ENCODE data around the gene SLC45A3.

Gene SLC45A3

DNA sequence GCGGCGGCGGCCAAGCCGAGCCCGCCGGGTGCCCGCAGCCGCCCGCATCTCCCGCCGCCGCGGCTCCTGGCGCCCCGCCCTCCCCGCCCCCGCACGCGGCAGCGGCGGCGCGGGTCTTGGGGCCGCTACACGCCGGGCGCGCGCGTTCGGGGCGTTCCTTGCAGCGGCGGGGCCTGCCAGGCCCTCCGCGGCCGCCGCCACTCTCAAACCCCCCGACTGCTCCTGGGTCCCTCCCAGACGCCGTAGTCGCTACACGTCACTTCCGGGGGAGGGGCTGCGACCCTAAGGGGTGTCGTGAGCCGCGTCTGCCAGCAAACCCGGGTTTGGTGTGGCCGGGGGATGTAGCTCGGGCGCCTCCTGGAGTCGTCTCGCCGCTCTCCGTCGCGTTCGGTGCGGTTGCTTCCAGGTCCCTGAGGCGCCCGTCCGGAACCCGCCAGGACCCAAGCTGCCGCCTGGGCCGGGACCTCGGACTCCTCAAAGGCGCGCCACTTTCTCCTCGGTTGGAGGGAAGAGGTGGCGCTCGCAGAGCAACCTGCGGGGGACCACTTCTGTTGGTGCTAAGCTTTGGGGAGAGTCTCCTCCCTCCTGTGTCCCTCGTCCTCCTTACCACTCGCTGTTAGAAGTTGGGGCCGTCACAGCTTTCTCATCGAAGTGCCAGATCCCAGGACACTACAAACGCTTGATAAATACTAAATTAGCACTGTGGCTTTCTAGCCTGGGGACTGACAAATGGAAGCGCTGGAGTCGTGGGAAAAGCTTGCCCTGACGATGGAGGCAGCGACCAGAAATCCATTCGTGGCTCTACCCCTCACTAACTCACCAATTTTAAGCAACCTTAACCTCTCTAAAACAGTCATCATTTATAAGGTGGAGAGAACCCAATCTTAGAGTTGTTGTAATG lies 48.3 kb downstream of the SLC45A3 start, which contains the start of gene ELK4:
Gene ELK4, minus strand, starts transcription at position 244 of the 901 bp plus-strand sequence. CDS start 8,129 bp downstream, outside the sequence.
- no peak for FAIRE-seq

DNA sequence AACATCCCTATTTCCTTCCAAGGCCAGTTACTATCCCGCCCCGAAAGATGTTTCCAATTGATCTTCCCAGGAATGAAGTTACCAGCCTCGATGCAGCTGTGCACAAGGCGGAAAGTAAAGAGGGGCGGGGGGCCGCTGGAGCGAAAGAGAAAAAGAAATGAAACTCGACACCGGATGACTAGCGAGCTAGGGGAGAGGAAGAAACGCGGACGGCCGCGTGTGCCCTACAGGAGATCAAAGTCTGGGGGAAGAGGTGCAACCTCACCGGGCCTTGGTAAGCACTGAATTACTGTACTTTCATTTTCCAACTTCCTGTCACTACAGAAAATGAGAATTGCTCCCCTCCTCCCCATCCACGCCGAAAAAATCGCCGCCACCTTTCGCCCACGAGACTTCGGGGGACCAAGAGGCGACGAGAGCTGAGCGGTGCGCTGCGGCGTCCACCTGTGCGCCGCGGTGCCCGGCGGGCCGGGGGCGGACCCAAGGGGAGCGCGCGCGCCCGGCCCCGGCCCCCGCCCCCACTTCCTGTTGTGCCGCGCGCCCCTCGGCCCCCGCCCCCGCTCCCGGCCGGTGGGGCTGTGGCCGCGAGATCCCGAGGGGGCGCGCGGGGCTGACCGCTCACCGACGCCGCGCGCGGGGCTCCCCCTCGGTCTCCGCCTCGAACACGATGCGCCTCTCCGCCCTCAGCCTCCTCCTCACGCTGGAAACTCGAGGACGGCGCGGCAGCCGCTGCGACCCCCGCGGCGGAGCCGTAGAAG lies 49.1 kb downstream of the SLC45A3 start:
- FAIRE-seq, result no peak

DNA sequence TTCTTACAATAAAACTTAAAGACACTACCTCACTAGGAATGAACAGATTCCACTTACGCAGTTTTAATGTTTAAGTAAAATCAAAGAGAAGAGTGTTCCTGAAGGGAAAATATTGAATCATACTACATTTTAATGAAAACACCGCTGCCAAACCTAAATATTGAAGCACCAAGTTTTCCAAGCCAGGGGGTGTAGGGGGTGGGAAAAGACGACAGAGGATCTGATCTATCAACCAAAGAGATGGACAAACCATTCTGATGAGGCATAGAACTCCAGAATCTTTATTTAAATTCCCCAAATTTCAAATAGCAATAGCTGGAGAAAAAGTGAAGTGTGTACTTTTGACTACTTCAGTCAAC lies 49.7 kb downstream of the SLC45A3 start:
- no peak for FAIRE-seq

DNA sequence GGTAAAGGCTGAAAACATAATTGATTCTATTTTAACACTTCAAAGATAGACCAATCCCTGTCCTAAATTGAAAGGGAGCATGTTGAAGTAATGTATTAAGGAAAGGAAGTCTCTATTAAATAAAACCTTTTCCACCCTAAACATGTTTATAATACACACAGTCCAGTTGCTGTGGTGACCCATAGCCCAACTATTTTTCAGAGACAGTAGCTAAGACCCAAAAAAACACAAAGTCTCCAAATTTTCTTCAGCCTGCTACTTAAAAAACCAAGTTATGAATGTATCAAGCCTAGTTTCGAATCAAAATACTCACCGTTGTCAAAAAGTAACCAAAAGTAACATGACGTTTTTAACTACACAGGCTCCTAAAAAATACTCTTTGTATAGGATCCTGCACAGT lies 50.1 kb downstream of the SLC45A3 start:
- FAIRE-seq, result no peak

DNA sequence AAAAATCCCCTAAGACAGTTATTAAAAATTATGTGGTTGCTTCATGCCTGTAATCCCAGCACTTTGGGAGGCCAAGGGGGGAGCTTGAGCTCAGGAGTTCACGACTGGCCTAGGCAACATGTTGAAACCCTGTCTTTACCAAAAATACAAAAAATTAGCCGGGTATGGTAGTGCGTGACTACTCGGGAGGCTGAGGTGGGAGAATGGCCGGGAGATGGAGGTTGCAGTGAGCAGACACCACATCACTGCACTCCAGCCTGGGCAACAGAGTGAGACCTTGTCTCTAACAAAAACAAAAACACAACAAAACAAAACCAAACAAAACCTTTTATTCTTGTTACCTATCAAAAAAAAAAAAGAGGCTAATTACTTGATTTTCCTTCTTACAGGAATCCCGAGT lies 50.6 kb downstream of the SLC45A3 start:
- FAIRE-seq, result no peak

DNA sequence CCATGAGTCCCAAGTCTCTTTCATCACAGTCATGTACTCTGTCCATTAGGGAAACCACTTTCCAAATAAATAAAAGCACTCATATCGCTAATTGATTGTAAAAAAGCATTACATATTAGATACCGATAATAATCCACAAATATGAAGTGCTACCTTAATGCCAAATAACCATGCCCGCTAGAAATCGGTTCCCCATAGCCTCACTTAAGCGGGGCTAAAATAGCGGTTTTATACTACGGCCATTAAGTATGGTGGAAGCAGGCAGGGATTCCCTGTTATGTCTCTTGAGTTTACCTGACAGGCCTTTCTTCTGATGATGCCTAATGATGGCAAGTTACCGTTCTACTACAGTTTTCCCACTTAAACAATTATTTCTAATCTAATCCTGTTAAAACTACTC lies 52.4 kb downstream of the SLC45A3 start:
- no peak for FAIRE-seq

DNA sequence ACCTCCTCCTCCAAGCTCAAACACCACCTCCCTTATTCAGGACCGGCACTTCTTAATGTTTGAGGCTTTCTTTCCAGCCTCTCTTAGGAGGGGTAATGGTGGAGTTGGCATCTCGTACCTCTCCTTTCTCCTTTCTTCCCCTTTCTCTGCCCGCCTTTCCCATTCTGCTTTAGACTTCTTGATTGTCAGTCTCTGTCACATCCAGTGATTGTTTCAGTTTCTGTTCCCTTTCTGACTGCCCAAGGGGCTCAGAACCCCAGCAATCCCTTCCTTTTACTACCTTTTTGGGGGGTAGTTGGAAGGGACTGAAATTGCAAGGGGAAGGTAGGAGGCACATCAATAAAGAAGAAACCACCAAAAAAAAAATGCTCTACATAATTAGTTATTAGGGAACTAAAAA lies 54.1 kb downstream of the SLC45A3 start:
- no peak for FAIRE-seq

DNA sequence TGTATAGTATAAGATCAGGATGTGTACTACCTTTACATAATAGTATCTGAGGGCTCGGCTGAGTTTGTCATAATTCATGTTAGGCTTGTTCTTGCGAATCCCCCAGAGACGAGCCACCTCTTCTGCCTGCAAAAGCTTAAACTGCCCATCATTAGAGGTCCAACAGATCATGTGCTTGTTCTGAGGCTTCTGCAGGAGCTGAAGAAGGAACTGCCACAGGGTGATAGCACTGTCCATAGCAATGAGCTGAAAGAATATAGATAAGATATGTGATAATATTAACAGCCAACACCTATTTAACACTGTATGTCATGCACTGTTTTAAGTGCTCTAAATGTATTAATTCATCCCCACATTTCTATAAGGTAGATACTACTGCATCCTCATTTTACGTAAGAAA lies 56.7 kb downstream of the SLC45A3 start:
- FAIRE-seq, result no peak

DNA sequence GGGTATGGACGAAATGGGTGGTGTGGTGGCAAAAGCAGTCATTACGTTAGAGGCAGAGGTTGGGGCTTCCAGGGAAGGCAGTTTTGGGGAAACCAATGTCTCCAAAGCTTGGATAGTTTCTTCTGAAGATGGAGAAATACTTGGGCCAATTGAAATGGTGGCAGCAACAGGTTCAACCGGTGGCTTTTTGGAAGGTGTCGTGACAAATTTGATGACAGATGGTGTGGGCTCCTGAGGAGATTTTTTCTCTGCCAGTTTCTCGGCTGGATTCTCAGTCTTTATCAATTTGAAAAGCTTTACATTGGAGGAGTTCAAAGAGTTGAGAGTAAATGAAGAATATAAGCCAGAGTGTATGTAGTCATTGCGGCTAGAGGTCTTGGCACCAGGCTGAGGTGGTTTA lies 60.0 kb downstream of the SLC45A3 start:
- no peak for FAIRE-seq

DNA sequence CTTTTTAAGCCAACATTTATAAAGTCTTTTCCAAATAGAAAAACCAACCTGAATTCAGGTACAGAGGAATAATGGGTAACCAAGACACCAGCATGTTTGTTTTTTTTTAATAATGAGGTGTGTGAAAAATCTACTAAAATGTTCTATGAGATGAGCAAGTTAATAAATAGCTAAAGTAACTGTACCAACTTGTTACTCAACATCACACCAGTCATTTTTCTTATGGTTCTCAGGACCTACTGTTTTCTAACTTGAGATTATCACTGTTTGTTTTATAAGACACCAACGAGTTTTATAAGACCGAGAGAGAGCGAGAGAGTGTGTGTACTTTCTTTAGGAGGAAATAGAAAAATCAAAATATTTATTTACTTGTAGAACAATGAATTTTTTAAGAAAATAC lies 60.9 kb downstream of the SLC45A3 start:
- FAIRE-seq, result no peak

DNA sequence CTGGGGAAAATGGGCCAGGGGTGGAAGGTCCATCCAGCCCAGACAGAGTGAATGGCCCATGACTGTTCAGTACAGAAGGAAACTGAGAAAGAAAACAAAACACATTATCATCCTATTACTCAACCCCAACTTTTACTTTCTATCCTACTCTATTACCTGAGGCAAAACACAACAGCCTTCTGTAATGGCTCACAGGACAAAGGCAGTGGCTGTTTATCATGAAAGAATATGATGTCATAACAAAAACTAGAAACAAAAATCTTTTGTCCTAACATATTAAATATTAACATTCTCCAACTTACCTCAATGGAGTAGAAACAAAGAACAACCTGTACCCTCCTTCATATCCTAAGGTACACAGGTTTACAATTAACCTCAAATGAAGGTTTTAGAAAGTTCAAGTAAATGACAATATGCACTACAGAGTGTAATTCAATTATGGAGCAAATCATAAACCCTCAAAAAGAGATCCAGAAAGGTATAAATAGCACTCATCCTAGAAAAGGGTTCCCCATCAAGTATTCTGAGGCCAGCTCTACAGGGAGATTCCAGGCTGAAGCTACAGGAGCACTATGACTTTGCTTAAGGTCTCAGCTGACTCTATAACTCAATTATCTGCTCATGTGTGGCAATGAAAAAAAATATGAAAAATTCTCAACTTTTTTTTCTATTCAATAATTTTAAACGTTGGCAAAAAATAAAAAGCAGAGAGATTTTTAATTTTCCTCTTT lies 63.6 kb downstream of the SLC45A3 start:
- no peak for FAIRE-seq

DNA sequence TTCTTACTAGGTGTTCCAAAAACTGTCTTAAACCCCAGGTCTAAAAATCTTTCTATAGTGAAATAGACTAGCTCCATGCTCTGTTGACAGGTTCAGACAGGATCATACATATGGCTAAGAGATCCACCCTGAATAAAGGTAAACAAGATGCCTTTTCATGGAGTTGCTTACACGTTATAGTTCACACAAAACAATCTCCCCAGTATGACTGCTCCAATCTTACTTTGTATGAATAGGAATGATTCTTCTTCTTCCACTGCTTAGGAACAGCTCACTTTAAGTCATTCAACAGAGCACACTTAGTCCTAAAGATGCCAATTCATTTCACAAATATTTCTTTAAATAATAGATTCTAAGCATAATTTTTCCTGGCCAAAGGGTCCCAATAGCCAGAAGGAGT lies 64.5 kb downstream of the SLC45A3 start:
- FAIRE-seq, result no peak

DNA sequence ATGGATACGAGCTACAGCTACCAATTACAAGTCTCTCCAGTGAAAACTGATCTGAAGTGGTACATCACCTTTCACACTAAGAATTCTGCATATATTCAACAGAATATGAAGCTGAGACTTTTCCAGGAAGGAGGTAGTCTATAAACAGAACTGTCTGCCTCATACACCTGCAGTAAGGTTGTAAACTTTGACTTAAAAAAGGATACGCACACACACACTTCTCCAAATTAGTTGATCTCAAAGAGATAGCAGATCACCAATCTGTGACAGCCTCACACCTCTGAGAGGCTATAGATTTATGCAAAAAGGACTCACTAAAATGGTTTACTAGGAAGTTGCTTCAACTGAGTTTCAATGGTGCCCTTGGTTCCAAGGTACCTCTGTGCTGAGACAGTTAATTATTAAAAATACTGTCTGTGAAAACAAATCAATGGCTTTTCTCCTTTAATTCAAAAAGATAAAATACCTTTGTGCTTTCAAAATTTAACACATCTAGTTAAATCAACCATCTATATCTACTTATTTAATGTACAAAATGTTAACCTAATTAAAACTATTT lies 66.4 kb downstream of the SLC45A3 start:
- FAIRE-seq, result no peak

DNA sequence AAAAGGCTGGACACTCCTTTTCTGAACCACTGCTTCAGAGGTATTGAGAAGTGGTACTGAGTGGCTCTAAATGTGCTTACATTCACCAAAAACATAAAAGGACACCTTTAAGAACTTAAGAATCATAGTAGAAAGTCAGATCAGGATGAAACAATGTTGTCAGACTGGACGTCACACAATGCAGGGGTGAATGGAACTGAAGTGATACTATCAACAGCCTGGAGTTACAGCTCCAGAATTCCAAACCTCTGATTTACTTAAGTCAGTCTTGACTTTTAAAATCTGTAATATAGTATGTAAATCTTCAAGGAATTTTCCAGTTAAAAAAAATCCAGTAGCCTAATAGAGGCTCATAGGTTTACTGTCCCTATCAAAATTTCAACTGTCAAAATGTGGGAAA lies 67.8 kb downstream of the SLC45A3 start:
- no peak for FAIRE-seq

DNA sequence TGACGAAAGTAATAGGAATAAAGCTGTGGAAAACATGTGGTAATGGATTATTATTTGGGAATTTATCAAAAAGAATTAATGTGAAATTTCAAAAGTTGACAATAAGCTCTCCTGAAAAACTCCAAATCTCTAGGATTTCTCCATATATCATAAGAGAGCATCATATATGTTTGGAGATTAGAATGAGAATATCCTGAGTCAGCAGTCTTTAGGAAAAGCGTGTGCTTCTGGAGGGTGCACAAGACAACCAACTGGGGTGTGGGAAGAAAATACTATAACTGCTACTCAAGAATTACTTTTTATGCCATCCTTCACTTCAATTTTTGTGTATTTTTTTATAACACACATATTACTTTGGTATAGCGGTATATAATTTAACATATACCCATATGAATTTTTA lies 68.2 kb downstream of the SLC45A3 start:
- FAIRE-seq, result no peak

DNA sequence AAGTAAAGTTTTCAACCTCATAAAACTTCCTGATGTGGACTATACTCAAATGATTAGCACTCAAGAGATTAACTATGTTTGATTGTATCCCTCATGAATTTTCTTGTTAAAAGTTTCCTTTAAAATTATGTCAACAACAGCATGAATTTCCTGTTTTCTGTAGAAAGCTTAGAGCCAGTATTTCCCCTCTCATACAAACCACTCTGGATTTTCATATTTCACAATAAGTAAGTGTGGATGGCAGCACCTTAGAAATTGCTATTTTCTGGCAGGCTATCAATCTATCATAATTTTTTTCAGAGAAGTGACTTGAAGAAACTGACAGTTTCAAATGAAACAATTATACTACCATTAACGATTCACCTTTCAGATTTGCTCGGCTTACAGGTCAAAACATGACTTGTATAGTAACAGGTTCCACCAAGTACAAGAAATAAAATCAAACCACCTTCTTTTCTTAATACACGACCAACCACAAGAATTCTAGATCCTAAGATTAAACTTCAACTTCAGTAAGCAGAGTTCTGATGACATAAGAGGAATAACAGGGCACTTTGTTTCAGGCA lies 69.3 kb downstream of the SLC45A3 start:
- FAIRE-seq, result no peak

DNA sequence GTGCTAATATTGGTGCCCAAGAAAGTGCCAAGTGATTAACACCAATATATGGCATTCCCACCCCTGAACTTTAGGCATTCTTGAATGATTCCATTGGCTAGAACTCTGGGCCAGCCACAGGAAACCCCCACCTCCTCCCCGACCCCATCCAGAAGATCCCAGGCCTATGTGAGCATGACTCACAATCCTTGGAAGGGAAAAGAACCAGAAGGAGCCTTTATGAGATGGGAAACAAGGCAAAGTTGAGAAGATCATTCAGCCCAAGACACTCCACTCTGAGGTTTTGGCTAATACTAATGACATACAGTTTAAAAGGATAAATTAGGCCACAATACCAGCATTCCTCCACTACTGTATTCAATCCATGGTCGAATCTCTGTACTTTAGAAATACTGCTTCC lies 70.3 kb downstream of the SLC45A3 start:
- no peak for FAIRE-seq
